KMS-11 (cell line): ENCODE results near the gene SPATC1L.
"Not testable (repeated sequence)": the region's sequence is repeated elsewhere in the genome, so short reads cannot be mapped to it uniquely, and the experiment has no call there.

Experiments used
- H2AFZ ChIP-seq: fragments of 200-600 bp; sonication (generic); 2 replicates; pipeline ENCODE4 v1.6.1; 2016; ENCODE audit warnings: antibody characterized with exemption, mixed run types, low read depth
- H3K27ac ChIP-seq: fragments of 200-600 bp; sonication (generic); 2 replicates; pipeline ENCODE4 v1.6.1; 2016; ENCODE audit warnings: mild to moderate bottlenecking, mixed run types
- H3K27me3 ChIP-seq: fragments of 200-600 bp; sonication (generic); 2 replicates; pipeline ENCODE4 v1.6.1; 2017; ENCODE audit warnings: mild to moderate bottlenecking, low read depth, mixed run types, moderate library complexity; ENCODE audit not compliant: insufficient read depth
- H3K36me3 ChIP-seq: fragments of 200-600 bp; sonication (generic); 2 replicates; pipeline ENCODE4 v1.6.1; 2017; ENCODE audit warnings: mild to moderate bottlenecking, mixed run types; ENCODE audit not compliant: insufficient read depth
- H3K4me1 ChIP-seq: fragments of 200-600 bp; sonication (generic); 2 replicates; pipeline ENCODE4 v1.6.1; 2016; ENCODE audit warnings: mild to moderate bottlenecking, low read depth, mixed run types; ENCODE audit not compliant: poor library complexity, severe bottlenecking
- H3K4me2 ChIP-seq: fragments of 200-600 bp; sonication (generic); 2 replicates; pipeline ENCODE4 v1.7.0; 2016; ENCODE audit warnings: mild to moderate bottlenecking, mixed run types
- H3K4me3 ChIP-seq: fragments of 200-600 bp; sonication (generic); IDR thresholded peaks from 2 replicates; pipeline ENCODE4 v1.6.1; 2017; ENCODE audit warnings: low read depth, low read length, mixed read lengths; ENCODE audit not compliant: insufficient read depth
- H3K79me2 ChIP-seq: fragments of 200-600 bp; sonication (generic); 2 replicates; pipeline ENCODE4 v1.6.1; 2016; ENCODE audit warnings: low read depth, mixed run types; ENCODE audit not compliant: insufficient read depth
- H3K9ac ChIP-seq: fragments of 200-600 bp; sonication (generic); 2 replicates; pipeline ENCODE4 v1.6.1; 2016; ENCODE audit warnings: mild to moderate bottlenecking, mixed run types
- H4K20me1 ChIP-seq: fragments of 200-600 bp; sonication (generic); 2 replicates; pipeline ENCODE4 v1.6.1; 2016; ENCODE audit warnings: mild to moderate bottlenecking, mixed run types; ENCODE audit not compliant: insufficient read depth
- CTCF ChIP-seq: fragments of 200-600 bp; sonication (generic); conservative IDR thresholded peaks from 2 replicates; pipeline ENCODE4 v1.6.1; 2017; ENCODE audit warnings: low read depth, mild to moderate bottlenecking, antibody characterized with exemption, low read length, moderate library complexity, mixed read lengths

The SPATC1L gene

GRCh38 chr21:46185716-46186115 lies 1.5 kb upstream of the SPATC1L start:
- Histone ChIP-seq H3K27ac (peak overlapping the region; percentile 90), H3K79me2 (no peaks in the 10 kb centered on the region), H3K4me1 (peaks cover 54% of the 10 kb centered on the region), H3K4me2 (peak overlapping the region; percentile 91), H3K27me3 (no peaks in the 10 kb centered on the region), H2AFZ (peak overlapping the region; percentile 35; the same call in 1 of the 2 replicates), H3K9ac (peak overlapping the region; percentile 45; the same call in 1 of the 2 replicates), H4K20me1 (no peaks in the 10 kb centered on the region), H3K4me3 (no peak overlapping the region), H3K36me3 (no peaks in the 10 kb centered on the region; the same call in 1 of the 2 replicates)
- no peak for TF ChIP-seq CTCF

- no peaks in the 10 kb centered on the region for H3K27me3 ChIP-seq
- TF ChIP-seq CTCF: no peak
- H3K4me2 ChIP-seq: peak overlapping the region; percentile 91
- H2AFZ ChIP-seq: peak overlapping the region; percentile 35
- peak overlapping the region; percentile 45; the same call in 1 of the 2 replicates for H3K9ac ChIP-seq
- peaks cover 48% of the 10 kb centered on the region for H3K4me1 ChIP-seq
- no peaks in the 10 kb centered on the region; the same call in 1 of the 2 replicates for H3K36me3 ChIP-seq
- no peaks in the 10 kb centered on the region for H3K79me2 ChIP-seq
- H3K4me3 ChIP-seq: no peak overlapping the region
- H3K27ac ChIP-seq: peak overlapping the region; percentile 90
- no peaks in the 10 kb centered on the region for H4K20me1 ChIP-seq
Measured at GRCh38 chr21:46184625-46185555, 631 bp upstream of the SPATC1L start.

GRCh38 chr21:46183337-46183909 lies 836 bp downstream of the SPATC1L start:
- not testable (repeated sequence) for H3K36me3 ChIP-seq, H3K27ac ChIP-seq, H3K27me3 ChIP-seq, H4K20me1 ChIP-seq, H3K4me3 ChIP-seq, H3K79me2 ChIP-seq, H3K9ac ChIP-seq
- Histone ChIP-seq H2AFZ (peak overlapping the region; percentile 47; the same call in 1 of the 2 replicates), H3K4me2 (peak overlapping the region; percentile 71; the same call in 1 of the 2 replicates), H3K4me1 (peaks cover 34% of the 10 kb centered on the region)

GRCh38 chr21:46182548-46183336 lies 1.5 kb downstream of the SPATC1L start:
- Histone ChIP-seq H3K27ac (no peak overlapping the region), H4K20me1 (no peaks in the 10 kb centered on the region), H3K4me2 (no peak overlapping the region), H3K36me3 (no peaks in the 10 kb centered on the region), H3K4me1 (peaks cover 27% of the 10 kb centered on the region), H3K9ac (no peak overlapping the region), H3K79me2 (0 out of 2 replicates have a peak, but pooled peaks cover 5% of the 10 kb centered on the region), H3K4me3 (no peak overlapping the region), H2AFZ (no peak overlapping the region), H3K27me3 (no peaks in the 10 kb centered on the region)
- TF ChIP-seq CTCF: no peak
